Uterus (tissue), 4 donors: ENCODE results near the gene ATP1B4. TPM values are rescaled to one million over a fixed set of nuclear protein-coding genes. Genes with fewer than 3 reads are reported as not detected.

Experiments
- DNase-seq, 2 donors: peaks; one replicate each; pipeline ENCODE4 v3.0.0-alpha.2; 2019 to 2020
- H3K27ac ChIP-seq, 2 donors: fragments of 200-600 bp; sonication (generic); 1 replicate in 1 of 2; 2 replicates in 1 of 2; pipeline ENCODE4 v1.5.1; 2016 to 2018
- H3K27me3 ChIP-seq, 2 donors: fragments of 200-600 bp; sonication (generic); one replicate each; pipeline ENCODE4 v1.5.1; 2018 to 2019; ENCODE audit warnings: control low read depth in 1 of 2
- H3K36me3 ChIP-seq, 2 donors: fragments of 200-600 bp; sonication (generic); one replicate each; pipeline ENCODE4 v1.5.1; 2019; ENCODE audit warnings: control low read depth in 1 of 2
- H3K4me1 ChIP-seq, 2 donors: fragments of 200-600 bp; sonication (generic); one replicate each; pipeline ENCODE4 v1.5.1; 2018 to 2019; ENCODE audit warnings: control low read depth in 1 of 2
- H3K4me3 ChIP-seq, 2 donors: fragments of 200-600 bp; sonication (generic); 1 replicate in 1 of 2; 2 replicates in 1 of 2; pipeline ENCODE4 v1.5.1; 2018 to 2019; ENCODE audit warnings: mild to moderate bottlenecking in 1 of 2
- H3K9me3 ChIP-seq, 2 donors: fragments of 200-600 bp; sonication (generic); one replicate each; pipeline ENCODE4 v1.5.1; 2019; ENCODE audit warnings: control low read depth in 1 of 2
- CTCF ChIP-seq, 4 experiments: fragments of 200-600 bp in 2 of 4; fragments of 450-650 bp in 2 of 4; sonication (generic) in 2 of 4; IDR thresholded peaks; one replicate each; pipeline ENCODE4 v1.5.1; 2016 to 2019; ENCODE audit warnings: antibody characterized with exemption in 4 of 4, mild to moderate bottlenecking in 2 of 4, moderate library complexity in 1 of 4
- POLR2A ChIP-seq, 2 donors: fragments of 450-650 bp; IDR thresholded peaks; one replicate each; pipeline ENCODE4 v1.6.1; 2016; ENCODE audit warnings: antibody characterized with exemption in 2 of 2, mild to moderate bottlenecking in 1 of 2, moderate library complexity in 1 of 2
- intact Hi-C: fragments of 100-400 bp; cut with DNase I; formaldehyde crosslinking; loops from one replicate; pipeline ENCODE4 v1.15.1; 2023; ENCODE audit warnings: low total_unique reads
- total RNA-seq, 4 donors: library from RNA; depleted of rRNA in 3 of 4; stranded (reverse); fragments of >200 nt in 3 of 4; gene quantifications; one replicate each; pipeline versions ENCODE4 v1.1.0 to v1.2.4, GENCODE V29; 2014 to 2023
- donor health status: DM: yes; HTN: yes; CAD: no.

Gene ATP1B4
- total RNA-seq, 4 donors from 2014 or later = not detected

- Histone ChIP-seq H3K27ac (no peak overlapping the region), H3K4me1 (no peaks in the 10 kb centered on the region), H3K36me3 (no peaks in the 10 kb centered on the region), H3K9me3 (no peaks in the 10 kb centered on the region), H3K27me3 (no peaks in the 10 kb centered on the region), H3K4me3 (no peak overlapping the region)
- DNase-seq = no peak
- intact Hi-C loops = no loop called here
- TF ChIP-seq POLR2A (IDR thresholded peaks at IDR 0.05) (no peak), CTCF (IDR thresholded peaks at IDR 0.05) (peak in 1 of 4 experiments; percentile 12)
Observed at GRCh38 chrX:120380699-120381098, 18.8 kb downstream of the ATP1B4 start.

DNA sequence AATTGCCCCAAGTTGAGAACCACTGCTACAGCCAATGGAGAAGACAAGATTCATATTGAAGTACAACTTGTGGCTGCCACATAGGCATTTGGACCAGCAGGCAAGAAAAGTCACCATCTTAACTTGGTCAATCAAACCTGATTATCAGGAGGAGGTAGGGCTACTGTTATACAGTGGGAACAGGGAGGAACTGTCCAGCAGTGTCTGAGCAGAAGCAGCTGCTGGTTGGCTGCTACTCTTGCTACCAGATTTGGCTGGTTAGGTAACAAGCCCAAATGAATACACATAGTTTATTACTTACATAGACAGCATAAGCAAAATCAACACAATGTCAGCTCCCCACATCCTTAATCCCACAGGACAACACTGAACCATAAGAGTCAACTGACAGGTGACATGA, 39.4 kb downstream of the ATP1B4 start:
- no peaks in the 10 kb centered on the region for H3K4me1 ChIP-seq
- no peak overlapping the region for H3K4me3 ChIP-seq
- no peaks in the 10 kb centered on the region for H3K36me3 ChIP-seq
- no peaks in the 10 kb centered on the region for H3K27me3 ChIP-seq
- H3K27ac ChIP-seq = no peak overlapping the region
- H3K9me3 ChIP-seq = no peaks in the 10 kb centered on the region
- intact Hi-C loops = no loop called here
- TF ChIP-seq CTCF (IDR thresholded peaks at IDR 0.05) = no peak
- no peak for TF ChIP-seq POLR2A (IDR thresholded peaks at IDR 0.05)
- DNase-seq = no peak

DNA sequence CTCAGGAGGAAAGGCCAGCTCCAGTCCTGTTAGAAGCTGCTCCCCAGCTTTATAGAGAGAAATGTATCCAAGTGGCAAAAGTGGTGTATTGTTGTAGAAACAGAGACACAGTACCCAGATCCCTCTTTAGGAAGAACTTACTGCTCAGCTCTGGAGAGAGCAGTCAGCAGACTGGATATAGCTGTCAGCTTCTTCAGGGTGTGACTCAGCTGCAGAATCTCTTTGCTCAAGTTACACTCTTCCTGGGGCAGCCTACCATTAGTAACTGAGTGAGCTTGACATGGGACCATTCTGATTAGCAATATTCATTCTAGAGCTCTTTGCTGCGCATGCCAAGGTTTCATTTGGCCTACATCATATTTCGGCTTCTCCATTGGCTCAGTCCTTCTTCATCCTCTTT, 40.5 kb downstream of the ATP1B4 start:
- intact Hi-C loops = no loop called here
- no peak overlapping the region for H3K27ac ChIP-seq
- H3K9me3 ChIP-seq = no peaks in the 10 kb centered on the region
- H3K36me3 ChIP-seq = no peaks in the 10 kb centered on the region
- H3K27me3 ChIP-seq = no peaks in the 10 kb centered on the region
- no peak for DNase-seq
- no peaks in the 10 kb centered on the region for H3K4me1 ChIP-seq
- no peak for TF ChIP-seq CTCF (IDR thresholded peaks at IDR 0.05)
- no peak for TF ChIP-seq POLR2A (IDR thresholded peaks at IDR 0.05)
- H3K4me3 ChIP-seq = no peak overlapping the region

DNA sequence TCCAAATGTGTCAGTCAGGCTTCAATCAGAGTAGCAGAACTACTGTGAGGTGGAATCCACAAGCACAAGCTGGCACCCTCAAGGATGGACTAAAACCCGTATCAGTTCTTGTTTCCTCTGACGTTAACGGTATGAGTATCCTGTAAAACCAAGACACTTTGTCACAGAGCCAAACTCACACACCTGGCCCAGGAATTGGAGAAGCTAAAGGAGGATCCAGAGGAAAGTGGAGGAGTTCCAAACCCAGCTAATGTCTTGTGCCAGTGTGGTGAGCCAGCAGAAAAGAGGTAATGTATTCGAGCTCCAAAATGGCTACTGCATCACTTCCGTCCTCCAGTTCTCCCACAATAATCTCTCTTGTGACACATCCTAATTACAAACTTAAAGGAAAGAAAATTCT, 44.7 kb downstream of the ATP1B4 start:
- TF ChIP-seq POLR2A (IDR thresholded peaks at IDR 0.05) (no peak), CTCF (IDR thresholded peaks at IDR 0.05) (no peak)
- Histone ChIP-seq H3K27me3 (no peaks in the 10 kb centered on the region), H3K36me3 (no peaks in the 10 kb centered on the region), H3K27ac (no peak overlapping the region), H3K4me1 (no peaks in the 10 kb centered on the region), H3K4me3 (no peak overlapping the region), H3K9me3 (no peaks in the 10 kb centered on the region)
- intact Hi-C loops = no loop called here
- no peak for DNase-seq

- H3K9me3 ChIP-seq = no peaks in the 10 kb centered on the region
- H3K27me3 ChIP-seq = no peaks in the 10 kb centered on the region
- no peaks in the 10 kb centered on the region for H3K4me1 ChIP-seq
- TF ChIP-seq CTCF (IDR thresholded peaks at IDR 0.05) (no peak), POLR2A (IDR thresholded peaks at IDR 0.05) (no peak)
- H3K27ac ChIP-seq = no peak overlapping the region
- no peak for DNase-seq
- intact Hi-C loops = no loop called here
- H3K36me3 ChIP-seq = no peaks in the 10 kb centered on the region
- no peak overlapping the region for H3K4me3 ChIP-seq
Observed at GRCh38 chrX:120408168-120408567, 46.3 kb downstream of the ATP1B4 start.
